HepG2 (cell line): Measurements from ENCODE around the gene DAG1. TPM values are rescaled to one million over a fixed set of nuclear protein-coding genes. Genes with fewer than 3 reads are reported as not detected.

ENCODE experiments used
- FOXA1 ChIP-seq, 2 experiments: fragments of 450-650 bp in 1 of 2; sonication (generic) in 1 of 2; formaldehyde crosslinking in 1 of 2; IDR thresholded peaks; 2 replicates each; pipeline versions ENCODE4 v1.4.0 to v1.6.1; 2016 to 2020; ENCODE audit warnings: missing genetic modification reagents in 1 of 2
- KLF16 ChIP-seq, 2 experiments: sonication (generic) in 1 of 2; formaldehyde crosslinking in 1 of 2; IDR thresholded peaks; 2 replicates each; pipeline versions ENCODE4 v1.6.1 to v1.8.0; 2016 to 2023; ENCODE audit warnings: missing genetic modification reagents in 2 of 2, missing compliant biosample characterization in 1 of 2
- MAF1 ChIP-seq: sonication (generic); formaldehyde crosslinking; IDR thresholded peaks from 2 replicates; pipeline ENCODE4 v1.5.0; 2020; ENCODE audit warnings: missing genetic modification reagents, borderline replicate concordance
- MIXL1 ChIP-seq: IDR thresholded peaks from 2 replicates; pipeline ENCODE4 v1.6.1; 2016
- ONECUT2 ChIP-seq: sonication (generic); formaldehyde crosslinking; IDR thresholded peaks from 2 replicates; pipeline ENCODE4 v1.4.0; 2020; ENCODE audit warnings: missing genetic modification reagents
- PCBP2 ChIP-seq: fragments of 200-400 bp; formaldehyde crosslinking; optimal IDR thresholded peaks from 2 replicates; pipeline ENCODE3; 2018; ENCODE audit warnings: low read length, low read depth; ENCODE audit not compliant: poor library complexity, severe bottlenecking
- RCOR2 ChIP-seq: IDR thresholded peaks from 2 replicates; pipeline ENCODE4 v1.6.1; 2016; ENCODE audit warnings: missing biosample characterization, missing genetic modification reagents
- REST ChIP-seq, 2 experiments: IDR thresholded peaks; 2 replicates each; pipeline ENCODE4 v1.6.1; 2011 to 2012; ENCODE audit warnings: low read length in 2 of 2, borderline replicate concordance in 1 of 2, low read depth in 1 of 2, mild to moderate bottlenecking in 1 of 2, moderate library complexity in 1 of 2
- SRF ChIP-seq: IDR thresholded peaks from 2 replicates; pipeline ENCODE4 v1.6.1; 2011; ENCODE audit warnings: mild to moderate bottlenecking, low read depth, low read length, moderate library complexity
- TGIF2 ChIP-seq: IDR thresholded peaks from 2 replicates; pipeline ENCODE4 v1.6.1; 2016; ENCODE audit warnings: control low read depth, missing compliant biosample characterization
- ZBTB10 ChIP-seq: sonication (generic); formaldehyde crosslinking; IDR thresholded peaks from 2 replicates; pipeline ENCODE4 v1.4.0; 2020; ENCODE audit warnings: missing genetic modification reagents, borderline replicate concordance
- ZIK1 ChIP-seq: sonication (generic); formaldehyde crosslinking; IDR thresholded peaks from 2 replicates; pipeline ENCODE4 v1.5.0; 2020; ENCODE audit warnings: mild to moderate bottlenecking, low read depth, missing genetic modification reagents, borderline replicate concordance
- ZNF350 ChIP-seq: sonication (generic); formaldehyde crosslinking; IDR thresholded peaks from 2 replicates; pipeline ENCODE4 v1.4.0; 2020; ENCODE audit warnings: mild to moderate bottlenecking, low read depth, missing genetic modification reagents, borderline replicate concordance
- ZNF383 ChIP-seq: sonication (generic); formaldehyde crosslinking; IDR thresholded peaks from 2 replicates; pipeline ENCODE4 v1.4.0; 2020; ENCODE audit warnings: missing genetic modification reagents, mild to moderate bottlenecking, borderline replicate concordance
- ZNF431 ChIP-seq: sonication (generic); formaldehyde crosslinking; IDR thresholded peaks from 2 replicates; pipeline ENCODE4 v1.9.0; 2022; ENCODE audit warnings: missing genetic modification reagents, low read depth, mild to moderate bottlenecking, borderline replicate concordance
- ZNF547 ChIP-seq: sonication (generic); formaldehyde crosslinking; IDR thresholded peaks from 2 replicates; pipeline ENCODE4 v1.5.1; 2020; ENCODE audit warnings: mild to moderate bottlenecking, missing genetic modification reagents
- ZNF557 ChIP-seq: sonication (generic); formaldehyde crosslinking; IDR thresholded peaks from 2 replicates; pipeline ENCODE4 v1.4.0; 2020; ENCODE audit warnings: missing genetic modification reagents
- ZNF616 ChIP-seq: sonication (generic); formaldehyde crosslinking; IDR thresholded peaks from 2 replicates; pipeline ENCODE4 v1.5.0; 2020; ENCODE audit warnings: low read depth, mild to moderate bottlenecking, missing genetic modification reagents
- ZNF670 ChIP-seq: sonication (generic); formaldehyde crosslinking; IDR thresholded peaks from 2 replicates; pipeline ENCODE4 v1.8.0; 2022; ENCODE audit warnings: mild to moderate bottlenecking, missing genetic modification reagents, borderline replicate concordance
- ZNF747 ChIP-seq: sonication (generic); formaldehyde crosslinking; IDR thresholded peaks from 2 replicates; pipeline ENCODE4 v1.8.1; 2023; ENCODE audit warnings: missing genetic modification reagents, mild to moderate bottlenecking, borderline replicate concordance
- ZNF75D ChIP-seq: sonication (generic); formaldehyde crosslinking; IDR thresholded peaks from 2 replicates; pipeline ENCODE4 v1.8.1; 2023; ENCODE audit warnings: missing genetic modification reagents, mild to moderate bottlenecking, borderline replicate concordance
- polyA plus RNA-seq, 8 experiments: library from polyadenylated mRNA; depleted of rRNA in 3 of 8; stranded (reverse) in 7 of 8; unstranded in 1 of 8; fragments of >200 nt; fragmentation: Illumina TruSeq in 4 of 8; extraction: Trizol in 4 of 8; gene quantifications; 2 replicates each; pipeline versions ENCODE4 v1.2.1 to v1.2.3, GENCODE V29; 2011 to 2016; ENCODE audit warnings: low read depth in 4 of 8, missing spikeins in 1 of 8, mixed read lengths in 1 of 8; ENCODE audit not compliant: insufficient read depth in 1 of 8
- total RNA-seq, 5 experiments: library from RNA; depleted of rRNA; stranded (reverse); fragments of >200 nt; fragmentation: Illumina TruSeq; extraction: Trizol; gene quantifications; 2 replicates each; pipeline ENCODE4 v1.2.3, GENCODE V29; 2016; ENCODE audit warnings: low read depth in 1 of 5
- TF ChIP-seq, protein P1 (sequence below): sonication (generic); formaldehyde crosslinking; conservative IDR thresholded peaks from 2 replicates; pipeline ENCODE4 v1.5.0; 2020; ENCODE audit warnings: missing genetic modification reagents

DAG1 gene
- total and polyA plus RNA-seq, 2 of the 13 experiments (the other 11 are each of a cell fraction or from before 2014, with no cell fraction given): 47.3 to 50.4 TPM

GRCh38 chr3:49500732-49501609 lies 30.9 kb downstream of the DAG1 start (continued):
- TF ChIP-seq FOXA1 (IDR thresholded peaks at IDR 0.05) (no peak), FOXA1 (CRISPR knock-in tag; IDR thresholded peaks at IDR 0.05) (peak; percentile 54), ZNF383 (CRISPR knock-in tag) (no peak), ZNF557 (no peak), MAF1 (CRISPR knock-in tag) (no peak), ZNF670 (no peak), ONECUT2 (CRISPR knock-in tag) (no peak), RCOR2 (no peak), TGIF2 (CRISPR knock-in tag) (no peak), SRF (no peak), ZNF747 (CRISPR knock-in tag) (no peak), ZNF431 (CRISPR knock-in tag) (no peak), ZNF75D (CRISPR knock-in tag) (no peak), MIXL1 (CRISPR knock-in tag) (0 out of 2 replicates have a peak, but pooled peaks have one; percentile 38), PCBP2 (no peak), ZNF547 (no peak), KLF16 (CRISPR knock-in tag; IDR thresholded peaks at IDR 0.05) (no peak), ZIK1 (no peak), ZBTB10 (no peak), REST (IDR thresholded peaks at IDR 0.05; ENCODE audit: borderline replicate concordance in 1 of 2, low read depth in 1 of 2, low read length in 2 of 2) (no peak), ZNF350 (no peak), ZNF616 (CRISPR knock-in tag) (no peak)
- TF ChIP-seq, protein P1, sequence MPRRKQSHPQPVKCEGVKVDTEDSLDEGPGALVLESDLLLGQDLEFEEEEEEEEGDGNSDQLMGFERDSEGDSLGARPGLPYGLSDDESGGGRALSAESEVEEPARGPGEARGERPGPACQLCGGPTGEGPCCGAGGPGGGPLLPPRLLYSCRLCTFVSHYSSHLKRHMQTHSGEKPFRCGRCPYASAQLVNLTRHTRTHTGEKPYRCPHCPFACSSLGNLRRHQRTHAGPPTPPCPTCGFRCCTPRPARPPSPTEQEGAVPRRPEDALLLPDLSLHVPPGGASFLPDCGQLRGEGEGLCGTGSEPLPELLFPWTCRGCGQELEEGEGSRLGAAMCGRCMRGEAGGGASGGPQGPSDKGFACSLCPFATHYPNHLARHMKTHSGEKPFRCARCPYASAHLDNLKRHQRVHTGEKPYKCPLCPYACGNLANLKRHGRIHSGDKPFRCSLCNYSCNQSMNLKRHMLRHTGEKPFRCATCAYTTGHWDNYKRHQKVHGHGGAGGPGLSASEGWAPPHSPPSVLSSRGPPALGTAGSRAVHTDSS (CRISPR knock-in tag): no peak
